Thoracic aorta (tissue), 2 donors: ENCODE results near the gene CNOT4. TPM values are rescaled to one million over a fixed set of nuclear protein-coding genes. Genes with fewer than 3 reads are reported as not detected.

ENCODE experiments used
- ATAC-seq: fragments of 150-250 bp; one replicate; pipeline ENCODE4 v1.8.0; 2017; ENCODE audit warnings: low read depth; ENCODE audit not compliant: insufficient number of reproducible peaks, low FRiP score
- DNase-seq: peaks from one replicate; pipeline ENCODE4 v3.0.0-alpha.2; 2020; ENCODE audit warnings: low spot score
- H3K27ac ChIP-seq, 2 donors: fragments of 200-600 bp; sonication (generic); 1 replicate in 1 of 2; 2 replicates in 1 of 2; pipeline ENCODE4 v1.5.1; 2016; ENCODE audit warnings: mild to moderate bottlenecking in 2 of 2, moderate library complexity in 2 of 2
- H3K27me3 ChIP-seq: fragments of 200-600 bp; sonication (generic); replicated peaks from 2 replicates; pipeline ENCODE4 v1.6.0; 2016; ENCODE audit warnings: mild to moderate bottlenecking; ENCODE audit not compliant: insufficient read depth
- H3K36me3 ChIP-seq: fragments of 200-600 bp; sonication (generic); one replicate; pipeline ENCODE4 v1.5.1; 2016
- H3K4me1 ChIP-seq, 2 donors: fragments of 200-600 bp; sonication (generic); 1 replicate in 1 of 2; 2 replicates in 1 of 2; pipeline versions ENCODE4 v1.5.1 to v1.6.0; 2016; ENCODE audit warnings: low read depth in 2 of 2, mild to moderate bottlenecking in 1 of 2; ENCODE audit not compliant: control insufficient read depth in 1 of 2
- H3K4me3 ChIP-seq: fragments of 200-600 bp; sonication (generic); 2 replicates; pipeline ENCODE4 v1.5.1; 2016; ENCODE audit warnings: mild to moderate bottlenecking
- H3K9me3 ChIP-seq: fragments of 200-600 bp; sonication (generic); 2 replicates; pipeline ENCODE4 v1.5.1; 2016
- total RNA-seq, 2 donors: library from RNA; depleted of rRNA; stranded (reverse); fragments of >200 nt; gene quantifications; one replicate each; pipeline versions ENCODE4 v1.1.0 to v1.2.3, GENCODE V29; 2016
- TF ChIP-seq, protein P1 (sequence below): fragments of 200-600 bp; sonication (generic); IDR thresholded peaks from one replicate; pipeline ENCODE4 v1.5.1; 2019; ENCODE audit warnings: antibody characterized with exemption

CNOT4 gene
- total RNA-seq, 2 donors from 2014 or later: 19.5 to 22.4 TPM

DNA sequence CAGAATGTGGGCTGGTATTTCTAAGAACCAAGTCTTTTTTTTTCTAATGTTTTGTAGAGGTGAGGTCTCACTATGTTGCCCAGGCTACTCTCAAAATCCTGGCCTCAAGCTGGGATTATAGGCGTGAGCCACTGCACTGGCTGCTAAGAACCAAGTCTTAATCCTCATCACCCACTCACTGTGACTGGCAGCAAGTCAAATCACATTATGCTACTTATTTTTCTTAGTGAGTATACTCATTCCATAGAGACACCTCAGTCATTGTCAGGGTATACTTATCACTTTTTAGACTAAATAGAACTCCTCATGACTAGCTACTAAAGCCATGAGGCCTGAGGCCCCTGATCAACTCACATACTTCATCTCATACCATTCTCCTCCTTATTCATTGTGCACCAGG lies 160.2 kb downstream of the CNOT4 start:
- ATAC-seq (no peak), DNase-seq (no peak)
- H3K9me3 ChIP-seq: no peaks in the 10 kb centered on the region
- H3K27ac ChIP-seq: no peak overlapping the region
- H3K4me3 ChIP-seq: no peak overlapping the region
- TF ChIP-seq, protein P1, sequence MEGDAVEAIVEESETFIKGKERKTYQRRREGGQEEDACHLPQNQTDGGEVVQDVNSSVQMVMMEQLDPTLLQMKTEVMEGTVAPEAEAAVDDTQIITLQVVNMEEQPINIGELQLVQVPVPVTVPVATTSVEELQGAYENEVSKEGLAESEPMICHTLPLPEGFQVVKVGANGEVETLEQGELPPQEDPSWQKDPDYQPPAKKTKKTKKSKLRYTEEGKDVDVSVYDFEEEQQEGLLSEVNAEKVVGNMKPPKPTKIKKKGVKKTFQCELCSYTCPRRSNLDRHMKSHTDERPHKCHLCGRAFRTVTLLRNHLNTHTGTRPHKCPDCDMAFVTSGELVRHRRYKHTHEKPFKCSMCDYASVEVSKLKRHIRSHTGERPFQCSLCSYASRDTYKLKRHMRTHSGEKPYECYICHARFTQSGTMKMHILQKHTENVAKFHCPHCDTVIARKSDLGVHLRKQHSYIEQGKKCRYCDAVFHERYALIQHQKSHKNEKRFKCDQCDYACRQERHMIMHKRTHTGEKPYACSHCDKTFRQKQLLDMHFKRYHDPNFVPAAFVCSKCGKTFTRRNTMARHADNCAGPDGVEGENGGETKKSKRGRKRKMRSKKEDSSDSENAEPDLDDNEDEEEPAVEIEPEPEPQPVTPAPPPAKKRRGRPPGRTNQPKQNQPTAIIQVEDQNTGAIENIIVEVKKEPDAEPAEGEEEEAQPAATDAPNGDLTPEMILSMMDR: no peak
- H3K27me3 ChIP-seq: no peaks in the 10 kb centered on the region
- no peaks in the 10 kb centered on the region for H3K4me1 ChIP-seq
- H3K36me3 ChIP-seq: no peaks in the 10 kb centered on the region

- H3K27me3 ChIP-seq: no peaks in the 10 kb centered on the region
- H3K27ac ChIP-seq: no peak overlapping the region
- no peaks in the 10 kb centered on the region for H3K4me1 ChIP-seq
- ATAC-seq (no peak), DNase-seq (no peak)
- H3K9me3 ChIP-seq: no peaks in the 10 kb centered on the region
- no peak overlapping the region for H3K4me3 ChIP-seq
- TF ChIP-seq, protein P1: no peak
- H3K36me3 ChIP-seq: no peaks in the 10 kb centered on the region
Measured at GRCh38 chr7:135348493-135348892, 161.4 kb downstream of the CNOT4 start.

DNA sequence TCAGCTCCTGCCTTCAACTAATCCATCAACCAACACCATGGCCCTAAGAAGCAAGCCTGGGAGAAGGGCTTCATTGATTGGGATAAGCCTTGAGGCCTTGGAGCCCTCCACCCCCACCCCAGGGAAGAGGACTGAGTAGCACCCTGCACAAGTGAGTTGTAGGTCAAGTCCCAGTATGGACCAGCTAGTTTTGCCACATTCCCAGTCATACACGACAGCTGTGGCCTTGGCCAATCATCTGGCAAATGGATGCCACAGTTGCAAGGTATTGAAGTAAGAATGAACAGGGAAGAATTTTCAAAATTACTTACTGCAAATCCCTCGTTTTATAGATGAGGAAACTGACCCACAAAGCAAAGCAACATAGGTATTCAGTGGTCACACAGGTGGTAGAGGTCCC lies 166.5 kb downstream of the CNOT4 start:
- DNase-seq: no peak
- TF ChIP-seq, protein P1: no peak
- Histone ChIP-seq H3K4me3 (no peak overlapping the region), H3K27ac (no peak overlapping the region), H3K36me3 (no peaks in the 10 kb centered on the region), H3K9me3 (no peaks in the 10 kb centered on the region), H3K27me3 (no peaks in the 10 kb centered on the region), H3K4me1 (no peaks in the 10 kb centered on the region)
- no peak for ATAC-seq

DNA sequence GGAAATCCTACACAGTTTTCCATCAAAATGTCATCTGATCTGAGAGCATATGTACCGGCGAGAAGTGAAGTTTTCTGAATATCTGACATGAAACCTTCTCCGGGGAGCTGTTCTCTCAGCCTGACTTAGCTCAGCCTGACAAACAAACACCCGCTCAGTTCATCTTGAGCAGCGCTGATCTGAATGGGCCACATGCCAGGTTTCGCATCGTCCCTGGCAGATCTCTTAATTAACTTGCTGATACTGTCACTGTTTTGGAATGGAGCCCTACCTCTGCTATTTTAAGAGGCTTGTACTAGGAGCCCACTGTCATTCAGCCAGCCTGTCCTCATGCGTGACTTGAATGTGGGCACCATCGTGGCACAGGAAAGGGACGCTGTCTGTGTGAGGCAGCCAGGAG lies 167.0 kb downstream of the CNOT4 start:
- Histone ChIP-seq H3K4me1 (no peaks in the 10 kb centered on the region), H3K36me3 (no peaks in the 10 kb centered on the region), H3K9me3 (no peaks in the 10 kb centered on the region), H3K27me3 (no peaks in the 10 kb centered on the region), H3K27ac (no peak overlapping the region), H3K4me3 (no peak overlapping the region)
- ATAC-seq (no peak), DNase-seq (no peak)
- TF ChIP-seq, protein P1: no peak

DNA sequence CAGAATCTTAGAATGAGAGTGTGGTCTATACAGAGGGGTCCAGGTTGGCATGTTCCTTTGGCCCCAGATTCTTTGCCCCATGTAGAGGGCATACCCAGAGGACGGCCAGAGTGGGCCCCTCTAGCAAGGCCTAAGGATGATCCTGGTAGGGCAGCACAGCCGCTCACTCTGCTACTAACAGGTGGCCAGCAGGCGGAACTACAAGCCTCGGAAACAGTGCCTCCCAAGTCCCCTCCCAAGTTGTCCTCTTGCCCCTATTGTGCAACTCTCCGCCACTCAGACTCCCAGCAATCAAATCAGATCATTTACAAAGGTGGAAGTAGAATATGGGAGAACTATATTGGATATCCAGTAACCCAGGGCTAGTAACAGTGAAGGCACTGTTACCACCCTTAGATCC lies 168.9 kb downstream of the CNOT4 start:
- no peaks in the 10 kb centered on the region for H3K4me1 ChIP-seq
- H3K27ac ChIP-seq: no peak overlapping the region
- no peak overlapping the region for H3K4me3 ChIP-seq
- no peaks in the 10 kb centered on the region for H3K9me3 ChIP-seq
- DNase-seq (no peak), ATAC-seq (no peak)
- no peaks in the 10 kb centered on the region for H3K27me3 ChIP-seq
- TF ChIP-seq, protein P1: no peak
- H3K36me3 ChIP-seq: no peaks in the 10 kb centered on the region
